HG03439 (cell line): ENCODE results near the gene PINK1.
"Not testable (repeated sequence)": the region's sequence is repeated elsewhere in the genome, so short reads cannot be mapped to it uniquely, and the experiment has no call there.

ENCODE experiments used
- ATAC-seq: cut with Tn5 transposase; IDR thresholded peaks from one replicate; pipeline ENCODE4 v1.9.1; 2021; ENCODE audit warnings: mild to moderate bottlenecking, moderate library complexity; ENCODE audit not compliant: unreplicated experiment

Gene PINK1

DNA sequence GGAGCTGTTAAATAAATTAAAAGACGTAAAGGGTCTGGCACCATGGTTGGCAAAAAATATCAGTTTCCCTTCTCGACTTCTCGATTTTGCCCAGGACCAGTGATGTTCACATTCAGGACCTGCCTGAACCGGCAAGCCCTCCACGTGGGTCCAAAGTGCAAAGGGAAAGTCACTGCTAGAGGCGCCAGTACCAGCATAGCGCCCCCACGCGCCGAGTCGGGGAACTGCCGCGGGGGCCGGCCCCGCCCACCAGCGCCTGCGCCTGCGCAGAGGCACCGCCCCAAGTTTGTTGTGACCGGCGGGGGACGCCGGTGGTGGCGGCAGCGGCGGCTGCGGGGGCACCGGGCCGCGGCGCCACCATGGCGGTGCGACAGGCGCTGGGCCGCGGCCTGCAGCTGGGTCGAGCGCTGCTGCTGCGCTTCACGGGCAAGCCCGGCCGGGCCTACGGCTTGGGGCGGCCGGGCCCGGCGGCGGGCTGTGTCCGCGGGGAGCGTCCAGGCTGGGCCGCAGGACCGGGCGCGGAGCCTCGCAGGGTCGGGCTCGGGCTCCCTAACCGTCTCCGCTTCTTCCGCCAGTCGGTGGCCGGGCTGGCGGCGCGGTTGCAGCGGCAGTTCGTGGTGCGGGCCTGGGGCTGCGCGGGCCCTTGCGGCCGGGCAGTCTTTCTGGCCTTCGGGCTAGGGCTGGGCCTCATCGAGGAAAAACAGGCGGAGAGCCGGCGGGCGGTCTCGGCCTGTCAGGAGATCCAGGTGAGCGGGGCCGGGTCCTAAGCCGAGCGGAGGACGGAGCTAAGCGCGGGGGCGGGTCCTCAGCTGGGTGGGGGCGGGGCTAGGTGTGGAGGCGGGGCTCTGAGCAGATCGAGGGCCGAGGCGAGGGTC, at the start of gene PINK1:
Gene PINK1, plus strand, starts transcription at position 269 of the 875 bp plus-strand sequence. Its CDS starts 91 bp downstream, at position 360.
- peak; percentile 59 for ATAC-seq

DNA sequence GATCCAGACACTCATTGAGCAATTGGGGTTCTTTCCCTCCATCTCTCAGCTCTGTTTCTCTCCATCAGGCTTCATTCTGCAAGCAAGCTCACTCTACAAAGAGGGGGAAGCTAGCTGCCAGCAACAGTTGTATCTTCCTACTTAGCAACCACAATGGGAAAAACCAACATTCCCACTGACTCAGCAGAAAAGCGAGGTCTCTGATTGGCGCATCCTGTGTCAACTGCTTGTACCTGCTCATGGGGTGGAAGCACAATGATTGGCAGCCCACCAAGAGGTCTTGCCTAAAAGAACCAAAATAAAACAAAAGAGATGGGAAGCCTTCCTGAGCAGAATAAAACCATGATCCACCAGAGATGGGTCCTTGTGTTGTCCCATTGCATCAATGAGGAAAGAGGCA, 48.4 kb upstream of the PINK1 start:
- ATAC-seq = no peak

DNA sequence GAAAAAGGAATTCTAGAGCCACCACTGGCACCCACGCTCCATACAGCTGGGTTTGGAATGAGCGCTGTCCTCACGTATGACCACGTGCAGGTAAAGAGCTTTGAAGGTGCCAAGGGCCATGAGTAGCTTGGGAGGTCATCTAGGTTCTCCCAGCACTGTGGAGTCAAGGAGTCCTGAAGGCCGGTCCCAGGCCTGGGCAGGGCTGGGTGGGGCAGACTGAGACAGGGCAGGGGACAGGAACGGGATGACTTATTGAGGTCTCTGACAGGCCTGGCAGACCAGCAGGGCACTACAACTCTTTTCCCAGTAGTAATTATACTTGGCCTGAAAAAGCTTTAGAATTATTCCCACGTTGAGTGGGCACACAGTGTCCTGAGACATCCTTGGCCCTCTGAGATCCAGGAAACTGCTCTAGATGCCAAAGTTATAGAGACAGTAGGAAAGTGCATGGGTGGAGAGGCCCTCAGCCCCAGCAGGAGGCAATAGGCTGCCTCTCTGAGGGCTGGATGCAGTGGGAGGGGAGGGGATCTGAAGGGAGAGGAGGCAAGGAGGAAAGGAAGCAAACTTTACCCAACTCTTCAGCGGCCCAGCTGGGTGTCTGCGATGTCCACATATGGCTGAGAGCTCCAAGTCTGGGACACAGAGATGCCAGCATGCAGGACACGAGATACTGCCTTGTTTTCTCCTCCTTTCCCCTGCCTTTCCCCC, 46.2 kb upstream of the PINK1 start:
- no peak for ATAC-seq

DNA sequence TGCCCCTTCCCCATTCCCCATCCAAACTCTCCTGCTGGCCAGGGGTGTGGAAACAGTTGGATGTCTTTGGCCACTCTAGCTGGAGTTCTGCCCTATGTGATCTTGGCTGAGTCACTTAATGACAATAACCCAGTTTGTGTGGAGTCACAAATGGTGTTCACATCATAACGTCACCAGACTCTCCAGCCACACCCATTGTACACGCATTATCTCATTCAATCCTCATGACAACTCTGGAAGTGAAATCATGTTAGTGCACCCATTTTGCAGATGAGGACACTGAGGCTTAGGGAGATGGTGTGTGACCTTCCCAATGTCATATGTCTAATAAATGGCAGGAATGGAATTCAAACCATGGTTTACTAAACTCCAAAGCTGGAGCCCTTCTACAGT, 45.6 kb upstream of the PINK1 start:
- ATAC-seq = no peak

DNA sequence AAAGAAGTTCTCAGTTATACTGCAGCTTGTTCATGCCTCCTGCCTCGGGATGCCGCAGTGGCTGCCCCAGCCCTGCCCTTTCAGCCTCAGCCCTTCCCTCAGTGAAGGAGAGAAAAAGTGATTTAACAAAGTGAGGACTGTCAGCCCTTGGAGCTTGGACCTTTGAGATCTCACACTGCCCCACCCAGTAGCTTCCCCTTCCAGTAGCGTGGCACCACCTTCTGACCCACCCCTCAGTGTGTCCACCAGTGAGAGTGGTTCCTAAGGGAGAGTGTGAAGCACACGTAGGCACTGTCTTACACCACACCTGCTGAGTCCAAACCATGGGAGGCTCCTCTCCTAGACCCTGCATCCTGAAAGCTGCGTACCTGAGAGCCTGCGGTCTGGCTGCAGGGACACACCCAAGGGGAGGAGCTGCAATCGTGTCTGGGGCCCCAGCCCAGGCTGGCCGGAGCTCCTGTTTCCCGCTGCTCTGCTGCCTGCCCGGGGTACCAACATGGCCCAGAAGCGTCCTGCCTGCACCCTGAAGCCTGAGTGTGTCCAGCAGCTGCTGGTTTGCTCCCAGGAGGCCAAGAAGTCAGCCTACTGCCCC, 44.5 kb upstream of the PINK1 start, which contains the start of gene CDA:
Gene CDA, plus strand, starts transcription at position 464 of the 592 bp plus-strand sequence. Its CDS starts 33 bp downstream, at position 497.
- ATAC-seq = no peak

DNA sequence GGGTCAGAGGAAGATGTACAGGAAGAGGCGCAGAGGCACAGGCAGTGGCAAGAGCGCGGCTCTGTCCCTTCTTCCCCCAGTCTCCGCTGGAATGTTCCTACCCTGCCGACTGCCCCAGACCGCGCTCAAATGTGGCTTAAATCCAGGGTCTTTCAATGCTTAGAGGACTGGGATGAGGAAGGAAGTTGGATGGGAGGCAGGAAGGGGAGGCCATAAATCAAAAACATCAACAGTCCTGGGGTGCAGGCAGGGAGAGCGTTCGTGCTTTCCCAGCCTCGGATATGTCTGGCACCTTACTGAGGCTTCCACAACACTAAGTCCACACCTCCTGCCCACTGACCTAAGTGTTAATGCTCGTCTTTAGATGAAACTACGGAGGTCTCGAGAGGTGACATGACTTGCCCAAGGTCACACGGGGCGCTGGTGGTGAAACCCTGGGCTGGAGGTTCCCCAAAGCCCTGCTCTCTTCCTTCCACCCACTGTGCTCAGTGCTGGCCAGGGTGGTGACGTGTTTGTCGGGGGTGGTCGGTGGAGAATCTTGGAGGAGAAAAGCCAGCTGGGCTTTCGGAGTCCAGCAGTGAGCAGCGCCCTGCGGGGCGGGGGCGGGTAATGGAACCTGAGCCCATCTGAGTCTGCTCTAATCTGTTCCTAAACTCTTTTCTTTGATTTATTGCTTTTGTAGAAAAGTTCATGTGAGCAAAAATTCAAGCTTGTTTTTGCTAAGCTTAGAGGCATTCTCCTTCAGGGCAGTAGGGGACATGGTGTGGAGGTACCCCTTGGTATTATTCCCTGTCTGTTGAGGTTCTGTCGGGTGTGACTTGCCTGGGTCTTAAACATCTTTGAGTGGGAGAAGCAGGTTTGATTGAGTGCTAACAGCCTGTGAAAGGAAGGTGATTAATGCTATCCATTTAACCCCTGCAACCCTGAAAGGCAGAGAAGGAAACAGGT, 43.7 kb upstream of the PINK1 start:
- ATAC-seq = no peak

DNA sequence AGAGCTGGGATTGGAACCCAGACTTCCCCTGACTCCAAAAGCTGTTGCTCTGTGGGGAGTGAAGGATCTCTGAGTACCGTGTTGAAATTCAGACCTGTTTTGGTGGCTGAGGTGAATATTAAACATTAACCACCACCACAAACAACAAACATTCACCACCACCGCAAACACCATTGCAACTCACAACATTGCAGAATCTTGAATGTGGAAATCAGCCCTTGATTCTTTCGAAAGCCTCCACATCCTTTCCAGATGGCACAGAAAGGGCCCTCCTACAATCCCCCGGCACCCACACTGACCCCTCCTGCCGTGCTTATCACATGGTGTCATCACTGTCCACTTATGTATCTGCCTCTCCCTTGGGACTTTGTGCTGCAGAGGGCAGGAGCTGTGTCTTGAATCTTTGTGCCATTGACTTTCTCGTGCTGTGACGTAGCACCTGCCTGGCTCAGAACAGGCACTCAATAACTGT, 42.9 kb upstream of the PINK1 start:
- no peak for ATAC-seq

DNA sequence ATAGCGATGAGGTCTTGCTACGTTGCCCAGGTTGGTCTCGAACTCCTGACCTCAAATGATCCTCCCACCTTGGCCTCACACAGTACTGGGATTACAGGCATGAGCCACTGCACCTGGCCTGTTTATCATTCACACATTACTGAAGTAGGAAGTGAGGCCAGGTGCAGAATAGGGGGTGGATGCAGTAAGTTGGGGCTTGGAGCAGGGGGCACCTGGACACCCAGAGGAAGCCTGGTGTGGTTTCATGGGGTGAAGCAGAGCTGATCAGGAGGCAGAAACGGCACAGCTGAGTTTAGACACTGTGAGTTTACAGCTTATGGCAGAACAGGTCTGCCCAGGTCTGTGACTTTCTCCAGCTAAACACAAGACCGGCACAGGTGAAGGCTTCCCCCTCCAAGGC, 39.5 kb upstream of the PINK1 start:
- ATAC-seq = no peak

DNA sequence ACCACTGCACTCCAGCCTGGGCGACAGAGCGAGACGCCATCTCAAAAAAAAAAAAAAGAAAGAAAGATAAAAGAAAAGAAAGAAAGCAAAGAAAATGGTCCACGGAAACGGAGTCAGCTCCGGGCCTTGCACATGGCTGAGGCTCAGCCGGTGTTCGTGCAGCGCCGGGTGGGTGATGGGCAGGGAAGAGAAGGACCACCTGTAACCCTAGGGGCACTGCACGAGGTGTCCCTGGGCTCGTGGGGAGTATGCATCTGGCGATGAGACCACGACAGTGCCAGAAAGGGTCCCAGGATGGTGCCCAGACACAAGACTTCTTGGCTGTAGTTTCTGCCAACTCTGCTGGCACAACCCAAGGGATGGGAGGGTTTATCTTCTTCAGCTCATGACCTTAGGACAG, 38.5 kb upstream of the PINK1 start:
- no peak for ATAC-seq

DNA sequence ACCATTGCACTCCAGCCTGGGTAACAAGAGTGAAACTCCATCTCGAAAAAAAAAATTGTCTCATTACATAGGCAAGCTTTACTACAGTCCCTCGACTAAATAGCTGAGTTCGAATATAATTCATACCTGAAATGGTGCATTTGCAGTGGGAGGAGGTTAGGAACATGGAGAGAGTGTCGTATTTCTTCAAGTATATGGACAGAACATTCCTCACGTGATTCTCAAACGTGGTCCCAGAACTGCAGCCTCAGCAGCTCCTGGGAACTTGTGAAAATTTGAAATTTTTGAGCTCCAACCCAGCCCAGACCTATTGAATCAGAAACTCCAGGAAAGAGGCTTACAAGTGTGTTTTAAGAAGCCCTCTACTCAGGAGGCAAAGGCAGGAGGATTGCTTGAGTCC, 37.2 kb upstream of the PINK1 start:
- no peak for ATAC-seq

DNA sequence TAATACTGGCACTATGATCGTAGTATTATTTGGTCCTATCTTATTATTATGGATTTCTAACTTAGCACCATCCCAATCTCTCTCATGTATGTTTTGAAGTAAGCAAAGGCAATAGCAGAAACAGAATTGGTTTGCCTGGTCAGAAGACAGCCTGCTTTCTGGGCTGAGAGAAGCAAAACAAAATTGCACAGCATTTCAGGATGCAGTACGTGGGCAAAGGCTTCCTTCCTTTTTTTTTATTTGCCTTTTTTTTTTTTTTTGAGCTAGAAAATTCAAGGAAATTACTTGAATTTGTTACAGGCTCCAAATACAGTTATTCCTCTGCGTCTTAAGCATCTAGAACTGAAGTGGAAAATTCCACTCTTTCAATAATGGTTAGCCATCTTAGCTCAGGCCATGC, 35.6 kb upstream of the PINK1 start:
- no peak for ATAC-seq

DNA sequence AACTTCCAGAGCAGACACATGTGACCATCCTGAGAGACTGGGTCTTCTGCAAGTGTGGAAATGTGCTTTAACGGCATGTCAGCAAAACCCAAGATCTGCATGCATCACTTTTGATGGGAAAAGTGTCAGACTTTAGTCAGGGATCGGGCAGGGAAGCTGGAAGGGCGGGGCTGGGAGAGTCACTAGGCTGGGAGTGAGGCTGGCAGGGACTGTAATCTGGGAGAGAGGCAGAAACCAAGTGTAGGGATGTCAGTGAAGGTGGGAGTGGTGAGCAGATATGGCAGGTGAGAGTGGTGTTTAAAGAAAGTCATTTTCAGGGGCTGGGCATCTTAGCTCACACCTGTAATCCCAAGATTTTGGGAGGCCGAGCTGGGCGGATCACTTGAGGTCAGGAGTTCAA, 33.1 kb upstream of the PINK1 start:
- no peak for ATAC-seq

DNA sequence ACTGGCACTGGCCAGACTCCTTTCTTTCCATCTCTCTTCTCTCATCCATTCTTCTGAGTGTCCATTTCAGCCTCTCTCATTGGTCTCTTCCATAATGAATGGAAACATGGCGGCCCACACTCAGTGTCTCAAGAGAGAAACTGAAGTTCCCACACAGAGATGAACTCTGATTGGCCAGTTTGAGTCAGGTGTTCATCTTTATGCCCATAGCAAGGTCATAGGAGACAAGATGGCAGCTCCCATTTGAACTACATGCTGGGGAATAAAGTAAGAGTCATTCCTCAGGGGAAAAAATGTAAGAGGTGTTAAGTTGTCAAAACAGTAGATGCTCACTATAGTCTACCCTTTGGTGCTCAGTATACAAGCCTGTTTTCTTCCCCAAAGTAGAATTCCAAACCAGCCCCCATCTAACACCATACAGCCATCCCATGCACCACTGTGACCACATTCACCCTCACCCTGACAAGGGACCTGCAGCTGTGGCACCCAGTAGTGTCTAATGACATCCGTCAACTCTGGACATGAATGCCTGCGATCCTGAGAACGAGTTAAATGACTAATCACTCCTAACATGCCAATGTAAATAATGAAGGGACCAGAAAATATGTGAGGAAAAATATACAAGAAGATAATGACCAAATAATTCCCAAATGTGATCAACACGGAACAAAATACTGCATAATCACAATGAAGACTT, 32.0 kb upstream of the PINK1 start:
- no peak for ATAC-seq

DNA sequence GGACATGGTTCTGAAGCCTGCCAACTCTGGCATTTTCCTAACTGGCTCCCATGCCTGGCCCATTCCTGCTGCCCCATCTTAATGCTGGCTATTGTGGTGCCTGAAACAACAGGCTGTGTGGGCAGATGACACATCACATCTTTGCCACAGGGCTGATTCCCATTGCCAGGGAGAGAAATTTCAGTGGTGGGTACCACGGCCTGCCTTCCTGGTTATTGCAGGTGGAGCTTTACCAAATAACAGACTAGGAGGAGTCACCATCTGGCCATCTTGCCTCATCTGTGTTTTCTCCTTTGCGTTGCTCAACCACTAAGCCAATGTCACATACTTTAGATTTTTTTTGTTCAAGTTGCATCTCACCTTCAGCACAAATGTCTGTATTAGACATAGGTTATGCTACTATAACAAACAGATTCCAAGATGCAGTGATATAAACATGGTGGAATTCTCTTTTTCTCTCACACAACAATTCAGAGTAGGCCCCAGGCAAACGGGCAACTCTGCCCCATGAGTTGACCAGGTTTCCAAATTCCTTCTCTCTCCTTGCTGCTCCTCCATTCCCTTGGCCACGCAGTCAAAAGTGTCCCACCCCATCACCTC, 30.3 kb upstream of the PINK1 start:
- ATAC-seq = no peak

DNA sequence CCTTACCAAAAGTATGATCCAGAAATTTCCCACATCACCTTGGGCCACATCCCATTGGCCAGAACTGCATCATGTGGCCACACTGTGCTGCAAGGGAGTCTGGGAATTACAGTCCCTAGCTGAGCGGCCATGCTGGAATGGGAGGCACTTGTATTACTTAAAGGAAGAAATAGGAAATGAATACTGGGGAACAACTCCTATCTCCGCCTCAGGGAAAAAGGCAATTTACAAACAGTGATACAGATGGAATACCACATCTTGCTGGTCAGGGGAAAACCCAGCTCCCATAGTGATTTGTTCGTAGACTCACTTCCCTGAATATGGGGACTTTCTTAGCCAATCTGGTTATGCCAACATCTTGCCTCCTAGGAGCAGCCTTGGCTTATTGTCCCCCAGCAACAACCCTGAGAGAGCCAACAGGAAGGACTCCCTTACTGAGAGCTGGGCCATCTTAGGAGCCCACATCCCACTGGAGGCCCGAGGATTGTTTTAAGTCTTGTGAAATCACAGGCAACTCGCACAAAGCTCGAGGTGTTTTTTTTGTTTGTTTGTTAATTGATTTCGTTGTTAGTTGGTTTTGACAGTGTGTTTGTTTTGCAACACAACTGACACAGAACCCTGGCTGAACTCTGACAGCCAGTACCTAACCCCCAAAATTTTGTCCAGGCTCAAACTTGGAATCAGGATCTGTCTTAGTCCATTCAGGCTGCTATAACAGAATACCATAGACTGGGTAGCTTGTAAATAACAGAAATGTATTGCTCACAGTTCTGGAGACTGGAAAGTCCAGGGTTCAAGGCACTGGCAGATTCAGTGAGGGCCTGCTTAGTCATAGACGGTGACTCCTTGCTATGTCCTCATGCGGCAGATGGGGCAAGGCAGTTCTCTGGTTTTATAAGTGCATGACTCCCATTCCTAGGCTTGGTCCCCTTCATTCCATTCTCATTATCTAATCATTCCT, 29.5 kb upstream of the PINK1 start:
- no peak for ATAC-seq

DNA sequence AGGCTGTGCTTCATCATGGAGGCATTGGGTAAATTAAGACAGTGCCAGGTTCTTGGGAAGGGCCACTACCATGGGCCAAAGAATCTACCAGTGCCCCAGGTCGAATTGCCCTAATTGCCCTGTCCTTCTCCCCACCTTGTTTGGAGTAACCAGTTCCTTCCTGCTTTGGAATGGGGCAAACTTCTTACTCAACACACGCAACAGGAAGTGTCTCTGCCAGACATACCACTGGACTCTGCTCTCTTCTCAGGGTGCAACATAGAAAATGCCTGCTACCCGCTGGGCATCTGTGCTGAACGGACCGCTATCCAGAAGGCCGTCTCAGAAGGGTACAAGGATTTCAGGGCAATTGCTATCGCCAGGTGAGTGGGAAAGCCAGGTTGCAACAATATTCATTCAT, 28.6 kb upstream of the PINK1 start:
- ATAC-seq = no peak

DNA sequence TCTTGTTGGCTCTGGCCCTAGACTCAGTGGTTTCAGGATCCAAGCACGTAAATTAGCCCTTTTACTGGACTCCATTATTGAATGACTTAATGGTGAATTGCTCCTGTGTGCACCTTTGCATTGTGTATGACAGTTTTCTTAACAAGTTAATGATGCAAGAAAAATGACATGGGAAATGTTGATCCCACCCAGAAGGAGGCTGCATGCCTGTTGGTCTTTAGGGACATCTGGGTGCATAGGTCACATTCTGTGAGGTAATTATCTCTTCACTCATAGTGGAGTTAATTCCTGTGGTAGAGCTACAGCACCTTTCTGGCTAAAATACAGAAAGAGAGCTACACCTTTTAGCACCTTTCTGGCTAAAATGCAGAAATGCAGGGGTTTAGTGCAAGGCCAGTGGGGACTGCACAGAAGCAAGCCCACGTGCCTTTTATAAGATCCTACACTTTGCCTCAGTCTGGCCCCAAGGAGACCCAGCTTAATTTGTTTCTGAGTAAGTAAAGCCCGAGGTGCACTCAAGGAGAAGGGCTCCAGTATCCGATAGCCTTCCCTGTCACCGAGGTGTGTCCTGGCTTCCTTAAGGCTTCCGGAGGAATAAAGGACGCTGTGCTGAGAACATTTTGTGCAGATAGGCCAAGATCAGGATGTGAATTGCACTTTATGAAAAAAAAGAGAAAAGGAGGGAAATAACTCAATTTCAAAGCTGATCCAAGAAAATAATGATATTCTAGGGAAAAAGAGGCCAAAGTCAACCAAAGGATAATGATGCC, 26.3 kb upstream of the PINK1 start:
- ATAC-seq = not testable (repeated sequence)

DNA sequence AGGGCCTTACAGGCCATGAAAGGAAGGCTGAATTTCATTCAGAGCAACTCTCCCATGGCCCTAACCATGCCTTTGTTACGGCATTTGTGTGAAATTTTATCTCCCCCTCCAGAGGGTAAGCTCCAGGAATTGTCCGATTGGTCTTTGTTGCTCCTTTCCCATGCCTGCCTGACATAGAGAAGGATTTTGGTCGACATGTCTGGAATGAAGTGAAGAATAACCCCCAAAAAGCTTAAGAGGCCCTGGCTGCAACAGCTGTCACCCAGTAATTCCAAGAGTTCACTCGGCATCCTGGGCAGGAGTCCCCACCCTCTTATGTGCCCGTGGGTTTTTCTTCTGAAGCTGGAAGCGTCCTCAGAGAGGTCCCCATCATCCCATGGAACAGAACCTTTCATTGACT, 23.7 kb upstream of the PINK1 start:
- no peak for ATAC-seq
